Activated CD4-positive, alpha-beta memory T cell treated with anti-CD3 and anti-CD28 coated beads, Interleukin-2, amount 10 ng/mL, durations not matched to agents 7 days and 5 days (primary cell): ENCODE measurements around the gene PI4K2A. TPM values are rescaled to one million over a fixed set of nuclear protein-coding genes. Genes with fewer than 3 reads are reported as not detected.
A peak's percentile ranks its signal among the peaks of the same experiment; 100 is the strongest.
"Not testable (repeated sequence)": the region's sequence is repeated elsewhere in the genome, so short reads cannot be mapped to it uniquely, and the experiment has no call there.

ENCODE experiments used
- CTCF ChIA-PET: fragments of 350-600 bp; sonication (Branson Sonifier 250); formaldehyde crosslinking; loops from one replicate; lab custom pipeline; 2021; ENCODE audit warnings: antibody characterized with exemption, inconsistent platforms; lab: Charles Lee
- POLR2A ChIA-PET: fragments of 350-600 bp; sonication (Branson Sonifier 250); formaldehyde crosslinking; loops from one replicate; lab custom pipeline; 2021; ENCODE audit warnings: antibody characterized with exemption; lab: Charles Lee
- DNase-seq: peaks from one replicate; pipeline ENCODE4 v3.0.0-alpha.2; 2020
- H3K27ac Mint-ChIP-seq: one replicate; pipeline ENCODE4 v1.8.0; 2021; ENCODE audit warnings: mild to moderate bottlenecking, mixed read lengths
- H3K27me3 Mint-ChIP-seq: one replicate; pipeline ENCODE4 v1.8.0; 2021; ENCODE audit warnings: mixed read lengths
- H3K36me3 Mint-ChIP-seq: one replicate; pipeline ENCODE4 v1.8.0; 2021; ENCODE audit warnings: low read depth, mixed read lengths
- H3K4me1 Mint-ChIP-seq: one replicate; pipeline ENCODE4 v1.8.0; 2021; ENCODE audit warnings: mixed read lengths
- H3K4me3 Mint-ChIP-seq: one replicate; pipeline ENCODE4 v1.8.0; 2021; ENCODE audit warnings: mild to moderate bottlenecking, mixed read lengths
- H3K9me3 Mint-ChIP-seq: one replicate; pipeline ENCODE4 v1.8.0; 2021; ENCODE audit warnings: mixed read lengths
- total RNA-seq, 2 experiments: library from RNA; stranded (reverse); gene quantifications; one replicate each; pipeline ENCODE4 v1.2.3, GENCODE V29; 2021

Gene PI4K2A
- total RNA-seq, 2 experiments from 2014 or later: 13.3 TPM

GRCh38 chr10:97635577-97635976 is 4.9 kb upstream of the PI4K2A start:
- CTCF ChIA-PET: no interaction called here
- H3K27ac Mint-ChIP-seq: no peak overlapping the region

DNA sequence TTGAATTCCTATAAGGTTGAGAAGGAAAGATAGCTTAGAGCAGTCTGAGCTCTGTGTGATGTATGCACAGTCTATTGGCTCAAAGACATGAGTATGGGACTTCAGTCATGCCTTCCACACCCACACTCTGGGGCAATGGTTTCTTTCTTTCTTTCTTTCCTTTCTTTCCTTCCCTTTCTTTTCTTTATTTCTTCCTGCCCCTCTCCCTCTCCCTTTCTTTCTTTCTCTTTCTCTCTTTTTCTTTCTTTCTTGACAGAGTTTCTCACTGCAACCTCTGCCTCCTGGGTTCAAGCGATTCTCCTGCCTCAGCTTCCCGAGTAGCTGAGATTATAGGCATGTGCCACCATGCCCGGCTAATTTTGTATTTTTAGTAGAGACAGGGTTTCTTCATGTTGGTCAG is 1.4 kb upstream of the PI4K2A start:
- peaks cover 11% of the 10 kb centered on the region for H3K36me3 Mint-ChIP-seq
- DNase-seq, H3K27me3 Mint-ChIP-seq, H3K9me3 Mint-ChIP-seq, H3K4me3 Mint-ChIP-seq, CTCF ChIA-PET, H3K27ac Mint-ChIP-seq: not testable (repeated sequence)
- H3K4me1 Mint-ChIP-seq: peaks cover 23% of the 10 kb centered on the region
- POLR2A ChIA-PET: interaction anchor here (1.1 kb wide), 1 partner anchor 10 kb away, joined by 3 read pairs; no protein-coding TSS in a partner anchor

More at GRCh38 chr10:97635577-97635976, 4.9 kb upstream of the PI4K2A start:
- peaks cover 3% of the 10 kb centered on the region for H3K36me3 Mint-ChIP-seq
- no peak for DNase-seq
- POLR2A ChIA-PET: no interaction called here
- H3K4me1 Mint-ChIP-seq: peaks cover 20% of the 10 kb centered on the region
- H3K27me3 Mint-ChIP-seq: no peaks in the 10 kb centered on the region
- no peak overlapping the region for H3K4me3 Mint-ChIP-seq
- no peaks in the 10 kb centered on the region for H3K9me3 Mint-ChIP-seq

GRCh38 chr10:97640868-97641811 is 669 bp downstream of the PI4K2A start:
- Mint-ChIP-seq H3K9me3 (no peaks in the 10 kb centered on the region), H3K27ac (peak overlapping the region; percentile 81), H3K27me3 (no peaks in the 10 kb centered on the region), H3K36me3 (peaks cover 26% of the 10 kb centered on the region), H3K4me1 (peaks cover 23% of the 10 kb centered on the region), H3K4me3 (peak overlapping the region; percentile 95)
- CTCF ChIA-PET: interaction anchor here (1.0 to 2.6 kb wide), 4 partner anchors 8 to 45 kb away, joined by 3 to 11 read pairs (median 4); partner anchors contain the start of gene AVPI1
- peak; percentile 24 for DNase-seq
- POLR2A ChIA-PET: interaction anchor here (0.6 to 2.3 kb wide), 13 partner anchors 8 to 494 kb away, joined by 3 to 13 read pairs (median 3); partner anchors contain the start of genes AVPI1, R3HCC1L and ZFYVE27

- CTCF ChIA-PET, H3K27me3 Mint-ChIP-seq, H3K9me3 Mint-ChIP-seq, H3K27ac Mint-ChIP-seq, DNase-seq: not testable (repeated sequence)
- H3K4me3 Mint-ChIP-seq: peak overlapping the region; percentile 19
- peaks cover 29% of the 10 kb centered on the region for H3K36me3 Mint-ChIP-seq
- H3K4me1 Mint-ChIP-seq: peaks cover 27% of the 10 kb centered on the region
- POLR2A ChIA-PET: interaction anchor here (0.7 kb wide), 1 partner anchor 37 kb away, joined by 3 read pairs; no protein-coding TSS in a partner anchor
Measured at GRCh38 chr10:97642471-97643159, 2.1 kb downstream of the PI4K2A start.

DNA sequence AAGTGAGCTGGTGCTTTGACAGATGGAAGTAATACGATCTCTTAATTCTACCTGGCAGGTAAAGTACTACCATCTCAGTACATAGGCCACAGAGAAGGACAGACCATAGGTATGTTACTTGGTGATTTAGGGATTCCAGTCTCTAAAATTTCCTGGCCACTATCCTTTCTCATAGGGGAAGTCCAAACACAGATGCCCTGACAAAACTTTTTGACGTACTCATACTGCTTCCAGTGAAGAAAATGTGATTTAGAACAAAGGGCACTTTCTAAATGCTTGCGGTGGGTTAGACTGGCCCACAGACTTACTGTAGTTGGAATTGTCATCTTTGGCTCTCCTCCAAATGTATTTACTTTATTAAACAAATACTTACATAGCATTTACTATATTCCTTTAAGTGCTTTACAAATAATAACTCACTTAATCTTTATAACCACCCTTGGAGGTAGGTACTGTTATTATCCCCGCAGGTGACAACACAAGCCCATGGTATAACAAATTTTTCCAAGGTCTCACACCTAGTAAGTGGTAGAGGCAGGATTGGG is 3.0 kb downstream of the PI4K2A start:
- ChIA-PET POLR2A (no interaction called here), CTCF (no interaction called here)
- H3K36me3 Mint-ChIP-seq: peaks cover 31% of the 10 kb centered on the region
- peaks cover 32% of the 10 kb centered on the region for H3K4me1 Mint-ChIP-seq
- H3K9me3 Mint-ChIP-seq: no peaks in the 10 kb centered on the region
- no peaks in the 10 kb centered on the region for H3K27me3 Mint-ChIP-seq
- no peak overlapping the region for H3K4me3 Mint-ChIP-seq
- H3K27ac Mint-ChIP-seq: peak overlapping the region; percentile 21
- no peak for DNase-seq

- peaks cover 31% of the 10 kb centered on the region for H3K36me3 Mint-ChIP-seq
- peaks cover 43% of the 10 kb centered on the region for H3K4me1 Mint-ChIP-seq
- POLR2A ChIA-PET: no interaction called here
- H3K9me3 Mint-ChIP-seq: no peaks in the 10 kb centered on the region
- no peak for DNase-seq
- no peaks in the 10 kb centered on the region for H3K27me3 Mint-ChIP-seq
- no peak overlapping the region for H3K27ac Mint-ChIP-seq
- H3K4me3 Mint-ChIP-seq: no peak overlapping the region
- CTCF ChIA-PET: interaction anchor here (1.4 kb wide), 1 partner anchor 57 kb away, joined by 4 read pairs; no protein-coding TSS in a partner anchor
Measured at GRCh38 chr10:97644936-97645335, 4.5 kb downstream of the PI4K2A start.

DNA sequence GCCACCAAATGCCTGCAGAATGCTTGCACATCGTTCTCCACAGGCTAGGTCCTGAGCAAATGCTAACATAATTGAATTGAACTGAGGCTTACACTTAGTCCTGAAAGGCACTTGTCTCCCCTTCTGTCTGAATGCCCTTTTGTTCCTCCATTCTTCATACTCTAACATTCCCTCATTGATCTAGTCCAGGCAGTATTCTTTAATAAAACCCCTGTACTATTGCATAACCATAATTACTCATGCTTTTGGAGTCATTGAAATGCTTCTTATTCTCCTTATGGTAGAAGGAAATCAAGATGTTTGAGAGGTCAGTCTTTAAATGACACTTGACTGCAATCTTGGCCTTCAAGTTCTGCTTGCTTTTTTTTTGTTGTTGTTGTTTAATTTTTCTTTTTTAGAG is 7.1 kb downstream of the PI4K2A start:
- CTCF ChIA-PET: interaction anchor here (1.0 kb wide), 1 partner anchor 62 kb away, joined by 3 read pairs; no protein-coding TSS in a partner anchor
- DNase-seq: no peak
- peaks cover 31% of the 10 kb centered on the region for H3K4me1 Mint-ChIP-seq
- POLR2A ChIA-PET: interaction anchor here (0.9 kb wide), 1 partner anchor 30 kb away, joined by 3 read pairs; no protein-coding TSS in a partner anchor
- no peaks in the 10 kb centered on the region for H3K27me3 Mint-ChIP-seq
- H3K27ac Mint-ChIP-seq: no peak overlapping the region
- peaks cover 32% of the 10 kb centered on the region for H3K36me3 Mint-ChIP-seq
- H3K4me3 Mint-ChIP-seq: no peak overlapping the region
- no peaks in the 10 kb centered on the region for H3K9me3 Mint-ChIP-seq

DNA sequence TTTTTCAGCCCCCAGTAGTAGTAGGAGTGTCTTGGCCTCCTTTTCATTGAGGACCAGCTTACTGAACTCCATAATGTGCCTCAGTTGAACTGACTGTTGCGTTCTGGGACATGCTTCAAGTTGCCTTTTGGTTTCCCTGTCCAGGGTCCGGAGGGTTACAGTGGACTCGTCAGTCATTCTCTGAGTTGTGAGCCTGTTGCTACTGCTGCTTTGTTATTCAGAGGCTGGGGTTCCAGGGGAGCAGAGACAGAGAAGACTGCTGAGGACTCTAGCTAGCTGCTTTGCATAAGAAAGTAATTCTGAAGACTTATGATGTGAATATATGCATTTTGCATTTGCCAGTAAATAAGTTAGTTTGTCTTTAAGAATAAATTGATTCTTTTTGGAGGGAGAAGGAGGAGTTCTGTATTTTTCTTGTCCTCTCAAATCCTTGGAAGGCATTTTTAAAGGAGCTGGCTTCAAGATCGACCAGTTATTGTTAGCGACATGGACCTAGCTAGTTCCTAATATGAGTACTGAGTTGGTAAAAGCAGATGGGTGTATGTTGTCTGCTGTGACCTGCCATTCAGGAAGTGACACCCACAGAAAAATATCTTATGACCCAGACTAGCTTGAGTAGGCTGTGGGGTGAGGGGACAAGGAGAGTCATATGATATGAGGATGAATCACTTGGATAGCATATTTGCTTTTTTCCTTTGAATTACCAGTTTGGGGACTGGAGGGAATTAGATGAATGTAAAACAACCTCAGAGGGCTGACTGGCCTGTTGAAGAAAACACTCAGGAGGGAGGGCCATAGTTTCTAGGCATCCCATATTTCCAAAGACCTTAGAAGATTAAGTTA is 8.3 kb downstream of the PI4K2A start:
- H3K27ac Mint-ChIP-seq: peak overlapping the region; percentile 76

GRCh38 chr10:97649405-97649750 is 8.9 kb downstream of the PI4K2A start:
- CTCF ChIA-PET: interaction anchor here (0.7 kb wide), 1 partner anchor 9 kb away, joined by 3 read pairs; the partner anchor contains the start of gene PI4K2A
- H3K4me3 Mint-ChIP-seq, H3K9me3 Mint-ChIP-seq, DNase-seq, H3K27me3 Mint-ChIP-seq: not testable (repeated sequence)
- Mint-ChIP-seq H3K27ac (peak overlapping the region; percentile 76), H3K36me3 (peaks cover 39% of the 10 kb centered on the region), H3K4me1 (peaks cover 22% of the 10 kb centered on the region)
- POLR2A ChIA-PET: interaction anchor here (0.9 to 1.9 kb wide), 3 partner anchors 9 to 13 kb away, joined by 3 to 9 read pairs (median 3); partner anchors contain the start of gene PI4K2A

More for the DNA sequence above, 8.3 kb downstream of the PI4K2A start:
- ChIA-PET POLR2A (interaction anchor here (0.9 to 1.9 kb wide), 3 partner anchors 9 to 12 kb away, joined by 3 to 9 read pairs (median 3); partner anchors contain the start of gene PI4K2A), CTCF (interaction anchor here (0.7 kb wide), 2 partner anchors 9 to 27 kb away, joined by 3 read pairs; partner anchors contain the start of gene PI4K2A)
- no peak overlapping the region for H3K4me3 Mint-ChIP-seq
- peak; percentile 46 for DNase-seq
- H3K27me3 Mint-ChIP-seq: no peaks in the 10 kb centered on the region
- H3K4me1 Mint-ChIP-seq: peaks cover 22% of the 10 kb centered on the region
- peaks cover 37% of the 10 kb centered on the region for H3K36me3 Mint-ChIP-seq
- no peaks in the 10 kb centered on the region for H3K9me3 Mint-ChIP-seq

GRCh38 chr10:97650726-97651125 is 10.3 kb downstream of the PI4K2A start:
- no peaks in the 10 kb centered on the region for H3K27me3 Mint-ChIP-seq
- DNase-seq: no peak
- peaks cover 22% of the 10 kb centered on the region for H3K4me1 Mint-ChIP-seq
- no peaks in the 10 kb centered on the region for H3K9me3 Mint-ChIP-seq
- peaks cover 30% of the 10 kb centered on the region for H3K36me3 Mint-ChIP-seq
- POLR2A ChIA-PET: no interaction called here
- no peak overlapping the region for H3K4me3 Mint-ChIP-seq
- no peak overlapping the region for H3K27ac Mint-ChIP-seq
- CTCF ChIA-PET: no interaction called here

DNA sequence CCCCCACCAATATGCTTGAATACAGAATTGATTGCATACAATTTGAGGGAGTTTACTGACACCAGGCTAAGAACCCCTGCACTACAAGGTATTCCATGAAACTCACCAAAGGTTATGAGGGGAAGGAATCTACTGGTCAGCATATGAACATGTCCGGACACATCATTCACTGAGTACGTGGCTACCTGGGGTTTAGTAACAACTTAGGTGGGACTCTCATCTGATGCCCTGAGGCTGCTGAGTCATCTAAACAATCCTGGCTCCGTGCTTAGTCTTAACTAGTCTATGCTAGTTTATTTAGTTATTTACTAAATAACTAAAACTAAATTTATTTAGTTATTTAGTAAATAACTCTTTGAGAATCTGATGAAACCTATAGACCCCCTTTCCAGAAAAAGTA is 11.3 kb downstream of the PI4K2A start:
- ChIA-PET POLR2A (no interaction called here), CTCF (no interaction called here)
- Mint-ChIP-seq H3K4me3 (no peak overlapping the region), H3K9me3 (no peaks in the 10 kb centered on the region), H3K4me1 (peaks cover 22% of the 10 kb centered on the region), H3K36me3 (peaks cover 34% of the 10 kb centered on the region), H3K27me3 (no peaks in the 10 kb centered on the region), H3K27ac (no peak overlapping the region)
- no peak for DNase-seq

DNA sequence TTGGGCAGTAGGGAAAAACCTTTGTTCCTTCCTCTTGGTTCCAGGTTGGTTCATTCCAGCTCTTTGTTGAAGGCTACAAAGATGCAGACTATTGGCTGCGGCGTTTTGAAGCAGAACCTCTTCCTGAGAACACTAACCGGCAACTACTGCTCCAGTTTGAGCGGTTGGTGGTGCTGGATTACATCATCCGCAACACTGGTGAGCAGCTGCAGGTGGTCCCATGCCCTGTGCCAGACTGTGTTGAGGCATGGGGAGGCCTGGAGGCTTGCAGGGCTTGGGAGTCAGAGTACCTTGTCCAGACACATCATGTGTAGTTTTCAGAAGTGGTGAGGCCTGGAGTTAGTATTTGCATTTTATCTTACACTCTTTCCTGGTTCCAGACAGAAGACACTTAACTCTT is 16.3 kb downstream of the PI4K2A start:
- no peak overlapping the region for H3K27ac Mint-ChIP-seq
- no peak overlapping the region for H3K4me3 Mint-ChIP-seq
- no peaks in the 10 kb centered on the region for H3K27me3 Mint-ChIP-seq
- peaks cover 42% of the 10 kb centered on the region for H3K36me3 Mint-ChIP-seq
- DNase-seq: no peak
- ChIA-PET POLR2A (interaction anchor here (1.3 kb wide), 1 partner anchor 18 kb away, joined by 3 read pairs; no protein-coding TSS in a partner anchor), CTCF (no interaction called here)
- H3K4me1 Mint-ChIP-seq: no peaks in the 10 kb centered on the region
- H3K9me3 Mint-ChIP-seq: no peaks in the 10 kb centered on the region
